Common myeloid progenitor, CD34-positive (primary cell): Measurements from ENCODE around the gene KIAA1217.

Experiments
- CTCF ChIA-PET: fragments of 350-600 bp; sonication (Branson Sonifier 250); formaldehyde crosslinking; loops from one replicate; lab custom pipeline; 2021; ENCODE audit warnings: antibody characterized with exemption; lab: Charles Lee
- POLR2A ChIA-PET: fragments of 350-600 bp; sonication (Branson Sonifier 250); formaldehyde crosslinking; loops from one replicate; lab custom pipeline; 2021; ENCODE audit warnings: antibody characterized with exemption; lab: Charles Lee
- DNase-seq, 3 donors: peaks; one replicate each; pipeline versions ENCODE4 v3.0.0 to v3.0.0-alpha.2; 2013
- H3K27ac ChIP-seq, 2 experiments: 1 replicate in 1 of 2; 2 replicates in 1 of 2; pipeline ENCODE4 v1.7.0; 2013; ENCODE audit warnings: inconsistent platforms in 2 of 2, low read length in 2 of 2, mild to moderate bottlenecking in 2 of 2, low read depth in 1 of 2, moderate library complexity in 1 of 2; ENCODE audit not compliant: severe bottlenecking in 2 of 2, insufficient read depth in 1 of 2, poor library complexity in 1 of 2
- H3K27me3 ChIP-seq, 5 experiments: replicated peaks in 2 of 5; 1 replicate in 3 of 5; 2 replicates in 2 of 5; pipeline versions ENCODE4 v1.6.1 to v1.7.0; 2013; ENCODE audit warnings: low read length in 4 of 5, mild to moderate bottlenecking in 2 of 5, moderate library complexity in 2 of 5, inconsistent platforms in 1 of 5; ENCODE audit not compliant: insufficient read depth in 5 of 5, control insufficient read depth in 4 of 5
- H3K36me3 ChIP-seq, 4 experiments: 1 replicate in 2 of 4; 2 replicates in 2 of 4; pipeline versions ENCODE4 v1.6.1 to v1.7.0; 2013; ENCODE audit warnings: low read length in 3 of 4, control low read depth in 1 of 4, mild to moderate bottlenecking in 1 of 4; ENCODE audit not compliant: control insufficient read depth in 4 of 4, insufficient read depth in 4 of 4
- H3K4me1 ChIP-seq, 4 experiments: 1 replicate in 3 of 4; 2 replicates in 1 of 4; pipeline versions ENCODE4 v1.6.1 to v1.7.1; 2013; ENCODE audit warnings: low read length in 3 of 4, mild to moderate bottlenecking in 3 of 4, control low read depth in 1 of 4, inconsistent platforms in 1 of 4, moderate library complexity in 1 of 4; ENCODE audit not compliant: control insufficient read depth in 4 of 4, insufficient read depth in 4 of 4; ENCODE audit errors: control extremely low read depth in 1 of 4
- H3K4me3 ChIP-seq, 7 experiments: 1 replicate in 4 of 7; 2 replicates in 3 of 7; pipeline versions ENCODE4 v1.5.1 to v1.7.0; 2013; ENCODE audit warnings: mild to moderate bottlenecking in 7 of 7, low read length in 6 of 7, moderate library complexity in 6 of 7, inconsistent platforms in 2 of 7, low read depth in 2 of 7, control low read depth in 1 of 7; ENCODE audit not compliant: insufficient read depth in 4 of 7, control insufficient read depth in 1 of 7; ENCODE audit errors: extremely low read depth in 1 of 7
- H3K9me3 ChIP-seq, 5 experiments: 1 replicate in 4 of 5; 2 replicates in 1 of 5; pipeline versions ENCODE4 v1.6.1 to v1.7.1; 2013; ENCODE audit warnings: low read length in 4 of 5, mild to moderate bottlenecking in 2 of 5, inconsistent platforms in 1 of 5, low read depth in 1 of 5, moderate library complexity in 1 of 5; ENCODE audit not compliant: control insufficient read depth in 4 of 5, insufficient read depth in 2 of 5; ENCODE audit errors: control extremely low read depth in 1 of 5
- WGBS: methylation state at CpG from one replicate; pipeline ENCODE4 v1.1.5; 2013; ENCODE audit not compliant: insufficient coverage; 5-methylcytosine and 5-hydroxymethylcytosine counted together

Gene KIAA1217

DNA sequence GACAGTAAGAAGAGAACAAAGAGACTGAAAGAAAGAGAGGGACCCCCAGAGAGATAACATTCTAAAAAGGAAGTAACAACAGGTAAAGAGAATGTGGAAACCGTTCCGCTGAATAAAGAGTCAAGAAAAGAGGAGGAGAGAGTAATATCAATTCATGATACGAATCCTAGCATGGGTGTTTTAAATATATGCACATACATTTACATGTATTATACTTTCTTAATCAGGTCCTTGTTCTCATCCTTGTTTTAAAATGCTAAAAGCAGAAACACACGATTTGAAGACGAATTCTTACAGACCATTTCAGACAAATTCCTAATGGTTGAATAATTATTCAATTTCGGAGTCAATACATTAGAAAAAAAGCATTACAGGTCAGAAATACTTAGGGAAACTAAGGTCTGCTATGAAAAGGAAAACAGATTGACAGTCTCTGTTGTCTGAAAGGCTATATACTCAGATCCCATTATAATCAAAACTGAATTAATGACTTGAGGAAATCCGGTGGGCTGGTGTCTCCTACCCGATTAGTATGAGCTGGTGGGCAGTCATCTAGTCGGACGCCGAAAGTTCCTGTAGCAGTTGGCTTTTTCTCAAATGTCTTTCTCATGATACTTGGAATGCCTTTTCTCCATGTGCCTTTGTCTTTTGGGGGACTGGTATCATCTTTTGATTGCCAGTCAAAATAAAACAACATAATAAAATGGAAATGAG is 387.4 kb downstream of the KIAA1217 start:
- no peak for DNase-seq
- no peaks in the 10 kb centered on the region for H3K9me3 ChIP-seq
- no peaks in the 10 kb centered on the region for H3K4me1 ChIP-seq
- peaks cover 14 to 58% (median 33%) of the 10 kb centered on the region in 4 experiments for H3K36me3 ChIP-seq
- CTCF ChIA-PET, result no interaction called here
- POLR2A ChIA-PET, result no interaction called here
- H3K4me3 ChIP-seq, result no peak overlapping the region
- WGBS, result 100% methylated on average over 3 of the region's 11 CpGs
- H3K27ac ChIP-seq, result no peak overlapping the region
- no peaks in the 10 kb centered on the region for H3K27me3 ChIP-seq

DNA sequence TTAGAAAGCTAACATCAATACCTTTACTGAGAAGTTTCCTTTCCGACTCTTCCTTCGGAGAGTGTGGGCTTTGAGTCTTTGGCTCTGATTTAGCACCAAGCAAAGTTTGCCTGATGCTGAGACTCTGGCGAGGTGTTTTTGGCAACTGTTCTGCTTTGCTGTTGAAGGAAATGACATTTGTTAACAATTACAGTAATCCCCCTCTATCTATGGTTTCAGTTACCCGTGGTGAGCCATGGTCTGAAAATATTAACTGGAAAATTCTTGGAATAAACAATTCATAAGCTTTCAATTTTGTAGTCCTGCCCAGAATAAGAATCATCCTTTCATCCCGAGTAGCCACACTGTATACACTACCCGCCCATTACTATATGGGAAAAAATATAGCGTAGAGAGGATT is 388.5 kb downstream of the KIAA1217 start:
- no peak for DNase-seq
- no peaks in the 10 kb centered on the region for H3K27me3 ChIP-seq
- no peak overlapping the region for H3K4me3 ChIP-seq
- no peak overlapping the region for H3K27ac ChIP-seq
- CTCF ChIA-PET, result no interaction called here
- 100% methylated on average over 2 of the region's 7 CpGs for WGBS
- H3K4me1 ChIP-seq, result no peaks in the 10 kb centered on the region
- H3K9me3 ChIP-seq, result no peaks in the 10 kb centered on the region
- POLR2A ChIA-PET, result no interaction called here
- H3K36me3 ChIP-seq, result peaks cover 11 to 51% (median 27%) of the 10 kb centered on the region in 4 experiments
